ENCODE results near the gene TMEM178B. TPM values are rescaled to one million over a fixed set of nuclear protein-coding genes. Genes with fewer than 3 reads are reported as not detected.

The TMEM178B gene
- total and polyA plus RNA-seq, 9 of the 15 experiments (the other 6 are each of a cell fraction or from before 2014, with no cell fraction given): under 0.01 to 0.03 (median 0.01) TPM; not detected in 5

- no peak for TF ChIP-seq POU5F1 (IDR thresholded peaks at IDR 0.05; ENCODE audit: borderline replicate concordance, low read depth, low read length, partially characterized antibody)
Observed at GRCh38 chr7:141370178-141370577, 296.3 kb downstream of the TMEM178B start (continued).

GRCh38 chr7:141370650-141371049 is 296.8 kb downstream of the TMEM178B start:
- in situ Hi-C loops (cut with MboI) (no loop called here), intact Hi-C loops (cut with micrococcal nuclease) (no loop called here)
- Histone ChIP-seq H3K36me3 (ENCODE audit: control insufficient read depth, insufficient read depth, low read length) (no peaks in the 10 kb centered on the region), H4K20me1 (replicated peaks; ENCODE audit: control insufficient read depth, insufficient read depth, low read length) (no peaks in the 10 kb centered on the region; the same call in 1 of the 2 replicates), H3K27ac (ENCODE audit: extremely low read depth, low read depth, low read length) (no peak overlapping the region), H3K9ac (ENCODE audit: insufficient read depth in 1 of 2, low read depth in 2 of 2, low read length in 2 of 2) (no peak overlapping the region), H3K9me3 (replicated peaks; ENCODE audit: control insufficient read depth, insufficient read depth, low read depth, low read length) (no peaks in the 10 kb centered on the region), H3K27me3 (ENCODE audit: control insufficient read depth in 2 of 2, insufficient read depth in 2 of 2, low read length in 2 of 2) (peaks cover 4 to 19% of the 10 kb centered on the region in 2 experiments; a peak in 2 of 5 replicates), H3K79me2 (ENCODE audit: control insufficient read depth, insufficient read depth, low read length) (no peaks in the 10 kb centered on the region), H3K9me1 (ENCODE audit: control insufficient read depth, insufficient read depth, low read length) (no peaks in the 10 kb centered on the region), H3K4me1 (replicated peaks in 1 of 2; ENCODE audit: control insufficient read depth in 2 of 2, insufficient read depth in 2 of 2, low read length in 2 of 2) (no peaks in the 10 kb centered on the region), H3K4me2 (ENCODE audit: insufficient read depth, low read length) (no peak overlapping the region), H3K4me3 (no peak overlapping the region), H2AFZ (ENCODE audit: low read depth, low read length) (no peak overlapping the region)
- no peak for FAIRE-seq
- WGBS (ENCODE audit: insufficient coverage, low coverage, missing lambda C conversion rate): 0% methylated on average over 5 of the region's 5 CpGs
- CTCF ChIA-PET (ENCODE audit: low intra/inter-chr PET ratio): no interaction called here
- no peak for ATAC-seq
- BruUV-seq (replicated peaks): no TSS peak
- no peak for DNase-seq (ENCODE audit: extremely low read depth in 1 of 4, low spot score in 3 of 4)
- POLR2A ChIA-PET: no interaction called here
- TF ChIP-seq U2AF2 (optimal IDR thresholded peaks at IDR 0.05; ENCODE audit: low read depth, low read length) (no peak), RREB1 (CRISPR knock-in tag; IDR thresholded peaks at IDR 0.05) (no peak), RBM17 (IDR thresholded peaks at IDR 0.05; ENCODE audit: borderline replicate concordance, low read depth, low read length) (no peak), SMAD2 (IDR thresholded peaks at IDR 0.05; ENCODE audit: low read depth, low read length) (no peak), ZNF239 (CRISPR knock-in tag; IDR thresholded peaks at IDR 0.05) (no peak), PHB2 (IDR thresholded peaks at IDR 0.05; ENCODE audit: low read depth) (no peak), XRCC3 (IDR thresholded peaks at IDR 0.05) (no peak), CXXC5 (CRISPR knock-in tag; IDR thresholded peaks at IDR 0.05) (no peak), POLR2G (IDR thresholded peaks at IDR 0.05; ENCODE audit: low read depth, low read length) (no peak), NR3C1 (CRISPR knock-in tag; IDR thresholded peaks at IDR 0.05) (no peak), PRMT5 (CRISPR knock-in tag; IDR thresholded peaks at IDR 0.05) (no peak), E2F6 (IDR thresholded peaks at IDR 0.05; ENCODE audit: borderline replicate concordance in 1 of 2, extremely low read depth in 1 of 2, insufficient read depth in 1 of 2, insufficient read length in 1 of 2, low read depth in 1 of 2, low read length in 1 of 2, poor library complexity in 1 of 2, severe bottlenecking in 1 of 2) (no peak), ZNF655 (CRISPR knock-in tag; IDR thresholded peaks at IDR 0.05) (no peak)
